Memory B cell (primary cell): Measurements from ENCODE around the gene EIF4E2.

ENCODE experiments used
- ATAC-seq: fragments of 150-1000 bp; cut with Tn5 transposase; 2 replicates; pipeline ENCODE4 v1.10.0; 2021; ENCODE audit warnings: low read depth, mild to moderate bottlenecking, moderate library complexity
- DNase-seq, 2 donors: peaks; one replicate each; pipeline ENCODE4 v3.0.0; 2022; ENCODE audit warnings: low spot score in 2 of 2
- H3K27ac Mint-ChIP-seq: one replicate; pipeline ENCODE4 v1.8.0; 2022; ENCODE audit warnings: mild to moderate bottlenecking, moderate library complexity, mixed read lengths
- H3K27me3 Mint-ChIP-seq: one replicate; pipeline ENCODE4 v1.8.0; 2022; ENCODE audit warnings: mixed read lengths
- H3K36me3 Mint-ChIP-seq: one replicate; pipeline ENCODE4 v1.8.0; 2022; ENCODE audit warnings: mild to moderate bottlenecking, mixed read lengths
- H3K4me1 Mint-ChIP-seq: one replicate; pipeline ENCODE4 v1.8.0; 2022; ENCODE audit warnings: mixed read lengths
- H3K4me3 Mint-ChIP-seq: one replicate; pipeline ENCODE4 v1.8.0; 2022; ENCODE audit warnings: mild to moderate bottlenecking, moderate library complexity, mixed read lengths
- H3K9me3 Mint-ChIP-seq: one replicate; pipeline ENCODE4 v1.8.0; 2022; ENCODE audit warnings: mixed read lengths

Gene EIF4E2

DNA sequence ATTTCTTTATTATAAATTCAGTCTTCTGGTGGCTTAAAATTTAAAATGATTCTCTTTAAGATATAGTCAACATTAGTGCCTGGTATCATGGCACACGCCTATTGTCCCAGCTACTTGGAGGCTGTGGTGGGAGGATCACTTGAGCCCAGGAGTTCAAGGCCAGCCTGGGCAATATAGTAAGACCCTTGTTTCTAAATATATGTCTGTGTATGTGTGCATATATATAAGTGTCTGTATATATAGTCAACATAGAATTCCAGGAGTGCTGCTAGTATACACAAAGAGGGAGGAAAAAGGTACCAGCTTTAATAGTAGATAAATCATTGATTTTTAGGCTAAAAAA lies 24.9 kb downstream of the EIF4E2 start:
- Mint-ChIP-seq H3K27ac (no peak overlapping the region), H3K36me3 (peaks cover 32% of the 10 kb centered on the region), H3K4me1 (peaks cover 5% of the 10 kb centered on the region), H3K27me3 (no peaks in the 10 kb centered on the region), H3K9me3 (no peaks in the 10 kb centered on the region), H3K4me3 (no peak overlapping the region)
- no peak for ATAC-seq
- DNase-seq, result no peak

DNA sequence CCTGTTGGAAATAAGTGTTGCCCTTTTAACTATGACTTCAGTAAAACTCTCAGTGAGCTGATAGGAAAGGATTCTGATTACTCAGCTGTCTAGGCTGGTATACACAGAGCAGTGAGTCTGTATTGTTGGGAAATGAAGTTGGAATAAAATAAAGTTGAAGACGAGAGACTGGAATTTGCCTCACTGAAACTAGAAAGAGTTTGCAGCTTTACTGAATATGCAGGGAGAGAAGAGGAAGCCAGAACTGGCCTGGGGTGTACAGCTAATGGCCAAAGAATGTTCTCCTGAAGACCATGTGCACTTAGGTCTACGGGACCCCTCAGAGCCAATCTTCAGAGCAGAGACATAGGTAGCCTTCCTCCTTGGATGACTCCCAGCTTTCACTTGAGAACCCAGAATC lies 26.5 kb downstream of the EIF4E2 start:
- Mint-ChIP-seq H3K36me3 (peaks cover 43% of the 10 kb centered on the region), H3K9me3 (no peaks in the 10 kb centered on the region), H3K27ac (no peak overlapping the region), H3K4me1 (peaks cover 8% of the 10 kb centered on the region), H3K27me3 (no peaks in the 10 kb centered on the region), H3K4me3 (no peak overlapping the region)
- DNase-seq (no peak), ATAC-seq (no peak)

DNA sequence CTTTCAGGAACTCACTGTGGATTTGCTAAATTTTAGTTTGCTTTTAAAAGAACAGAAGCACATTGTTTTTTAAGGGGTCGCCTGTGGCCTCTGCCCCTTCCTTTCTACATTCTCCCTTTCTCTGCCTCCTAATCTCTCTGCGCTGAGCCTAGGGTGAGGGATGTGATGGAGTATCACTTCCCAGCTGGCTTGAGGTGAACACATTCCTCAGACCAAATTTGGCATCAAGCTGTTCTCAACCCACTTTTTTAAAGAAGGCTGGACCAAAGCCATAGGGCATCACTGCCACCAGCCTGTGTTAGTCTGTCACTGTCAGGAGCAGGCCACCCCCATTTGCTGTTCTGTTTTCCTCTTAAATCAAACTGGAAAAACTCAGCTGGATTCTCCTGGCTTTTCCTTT lies 27.4 kb downstream of the EIF4E2 start:
- Mint-ChIP-seq H3K9me3 (peaks cover 4% of the 10 kb centered on the region), H3K36me3 (peaks cover 50% of the 10 kb centered on the region), H3K4me1 (peaks cover 8% of the 10 kb centered on the region), H3K4me3 (no peak overlapping the region), H3K27me3 (no peaks in the 10 kb centered on the region), H3K27ac (no peak overlapping the region)
- ATAC-seq (no peak), DNase-seq (no peak)

DNA sequence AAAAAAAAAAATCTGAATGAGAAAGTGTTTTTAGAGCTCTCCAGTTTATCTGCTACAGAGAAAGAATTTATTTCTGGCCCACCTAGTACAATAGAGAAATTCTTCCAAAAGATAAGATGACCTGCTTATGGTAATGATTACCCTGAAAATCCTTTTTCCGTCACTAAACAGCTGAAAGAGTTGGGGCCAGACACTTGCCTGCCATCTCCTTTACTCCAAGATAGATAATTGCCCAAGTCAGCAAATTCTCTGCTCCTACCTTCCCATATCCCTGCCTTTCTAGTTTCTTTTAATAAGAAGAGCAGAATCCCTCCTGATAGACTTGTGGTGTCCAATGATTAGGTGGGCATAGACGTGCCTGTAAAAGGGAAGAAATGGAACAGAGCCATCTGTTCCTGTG lies 28.1 kb downstream of the EIF4E2 start:
- H3K27ac Mint-ChIP-seq, result no peak overlapping the region

DNA sequence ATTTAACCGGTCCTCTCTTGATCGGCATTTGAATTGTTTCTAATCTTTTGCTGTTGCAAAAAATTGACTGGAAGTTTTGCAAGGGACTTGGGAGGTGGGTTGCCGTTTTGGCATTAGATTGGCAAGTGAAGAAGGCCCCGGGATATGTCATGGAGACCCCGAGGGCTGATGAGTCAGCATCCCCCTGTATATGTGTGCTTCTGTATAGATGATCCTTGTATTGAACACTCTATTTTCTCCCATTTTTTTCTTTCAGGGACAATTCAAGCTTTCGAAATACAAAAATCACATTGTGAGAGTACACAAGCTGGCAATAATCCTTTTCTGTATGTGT lies 30.1 kb downstream of the EIF4E2 start:
- no peaks in the 10 kb centered on the region for H3K27me3 Mint-ChIP-seq
- H3K4me3 Mint-ChIP-seq, result no peak overlapping the region
- peak overlapping the region; percentile 47 for H3K27ac Mint-ChIP-seq
- peaks cover 6% of the 10 kb centered on the region for H3K9me3 Mint-ChIP-seq
- no peak for DNase-seq
- peaks cover 8% of the 10 kb centered on the region for H3K4me1 Mint-ChIP-seq
- peaks cover 53% of the 10 kb centered on the region for H3K36me3 Mint-ChIP-seq
- no peak for ATAC-seq

More for the DNA sequence above, 28.1 kb downstream of the EIF4E2 start:
- H3K4me3 Mint-ChIP-seq, result no peak overlapping the region
- no peak for ATAC-seq
- H3K4me1 Mint-ChIP-seq, result peaks cover 8% of the 10 kb centered on the region
- H3K27me3 Mint-ChIP-seq, result no peaks in the 10 kb centered on the region
- H3K36me3 Mint-ChIP-seq, result peaks cover 54% of the 10 kb centered on the region
- peaks cover 6% of the 10 kb centered on the region for H3K9me3 Mint-ChIP-seq
- no peak for DNase-seq

DNA sequence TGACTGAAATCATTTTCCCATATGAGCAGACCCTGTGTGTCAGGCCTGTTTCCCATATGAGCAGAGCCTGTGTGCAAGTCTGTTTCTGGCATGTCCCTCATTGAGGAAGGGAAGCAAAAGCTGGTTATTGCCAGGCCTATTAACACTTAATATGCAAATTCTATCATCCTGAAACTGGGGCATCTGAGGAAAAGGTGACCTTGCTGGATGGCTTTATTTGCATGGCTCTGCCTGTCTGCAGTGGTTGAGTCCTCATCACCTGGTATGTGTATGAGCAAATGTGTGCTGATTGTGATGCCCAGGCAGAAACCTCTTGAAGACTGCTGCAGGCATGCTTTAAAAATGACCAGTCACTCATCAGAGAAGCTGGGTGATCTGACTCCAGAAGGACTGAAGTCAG lies 31.2 kb downstream of the EIF4E2 start:
- Mint-ChIP-seq H3K36me3 (peaks cover 51% of the 10 kb centered on the region), H3K4me1 (peaks cover 8% of the 10 kb centered on the region), H3K27me3 (no peaks in the 10 kb centered on the region), H3K9me3 (peaks cover 6% of the 10 kb centered on the region), H3K4me3 (no peak overlapping the region), H3K27ac (no peak overlapping the region)
- ATAC-seq, result no peak
- DNase-seq, result no peak

GRCh38 chr2:232584238-232584637 lies 33.7 kb downstream of the EIF4E2 start:
- Mint-ChIP-seq H3K4me1 (peaks cover 8% of the 10 kb centered on the region), H3K36me3 (peaks cover 43% of the 10 kb centered on the region)

DNA sequence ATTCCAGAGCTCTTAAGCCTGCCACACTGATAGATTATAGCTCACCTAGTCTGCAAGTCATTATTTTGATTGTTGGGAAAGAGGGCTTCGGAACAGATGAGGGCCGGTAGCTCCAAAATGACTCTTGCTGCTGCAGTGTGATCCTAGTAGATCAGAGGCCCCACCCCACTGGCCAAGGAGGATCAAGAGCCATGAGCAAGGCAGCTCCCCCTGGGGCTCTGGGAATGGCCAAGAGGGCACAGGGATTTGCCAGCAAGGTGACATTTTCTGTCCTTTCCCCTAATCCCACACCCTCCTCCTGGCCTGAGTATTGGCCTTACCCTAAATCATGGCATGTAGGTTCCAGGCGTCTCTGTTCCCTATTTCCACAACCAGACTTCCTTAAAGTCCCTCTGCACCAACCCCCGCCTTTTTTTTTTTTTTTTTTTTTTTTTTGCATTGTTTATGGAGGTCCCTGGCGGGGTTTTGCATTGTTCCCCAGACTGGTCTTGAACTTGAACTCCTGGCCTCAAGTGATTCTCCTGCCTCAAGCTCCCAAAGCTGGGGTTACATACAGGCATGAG lies 36.5 kb downstream of the EIF4E2 start:
- Mint-ChIP-seq H3K4me1 (no peaks in the 10 kb centered on the region), H3K36me3 (peaks cover 29% of the 10 kb centered on the region), H3K27ac (no peak overlapping the region), H3K9me3 (peaks cover 7% of the 10 kb centered on the region), H3K4me3 (no peak overlapping the region), H3K27me3 (no peaks in the 10 kb centered on the region)
- no peak for DNase-seq
- ATAC-seq, result no peak

More at GRCh38 chr2:232584238-232584637, 33.7 kb downstream of the EIF4E2 start:
- peaks cover 6% of the 10 kb centered on the region for H3K9me3 Mint-ChIP-seq
- DNase-seq (no peak), ATAC-seq (no peak)
- no peaks in the 10 kb centered on the region for H3K27me3 Mint-ChIP-seq
- H3K27ac Mint-ChIP-seq, result no peak overlapping the region
- H3K4me3 Mint-ChIP-seq, result no peak overlapping the region

DNA sequence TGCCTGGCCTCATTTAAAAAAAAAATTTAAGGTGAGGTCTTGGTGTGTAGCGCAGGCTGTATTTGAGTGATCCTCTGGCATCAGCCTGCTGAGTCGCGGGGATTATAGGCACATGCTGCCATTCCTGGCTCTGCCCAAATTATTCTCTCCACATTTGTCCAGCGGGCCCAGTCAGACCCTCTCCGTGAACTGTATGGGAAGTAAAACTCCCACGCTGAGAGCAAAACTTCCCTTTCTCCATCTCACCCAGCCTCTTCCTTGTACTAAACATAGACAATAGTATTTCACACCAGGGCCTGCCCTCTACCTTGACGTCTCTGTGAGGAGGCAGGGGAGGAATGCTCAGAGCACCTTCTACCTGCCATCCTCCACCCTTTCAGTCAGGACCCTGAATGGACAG lies 37.0 kb downstream of the EIF4E2 start:
- ATAC-seq, result no peak
- Mint-ChIP-seq H3K9me3 (peaks cover 6% of the 10 kb centered on the region), H3K4me3 (no peak overlapping the region), H3K27me3 (no peaks in the 10 kb centered on the region), H3K36me3 (peaks cover 25% of the 10 kb centered on the region), H3K4me1 (no peaks in the 10 kb centered on the region), H3K27ac (no peak overlapping the region)
- no peak for DNase-seq

- Mint-ChIP-seq H3K4me1 (no peaks in the 10 kb centered on the region), H3K27me3 (no peaks in the 10 kb centered on the region), H3K27ac (no peak overlapping the region), H3K4me3 (no peak overlapping the region), H3K9me3 (peaks cover 4% of the 10 kb centered on the region), H3K36me3 (peaks cover 20% of the 10 kb centered on the region)
- DNase-seq (no peak), ATAC-seq (no peak)
These were observed 37.5 kb downstream of the EIF4E2 start for GRCh38 chr2:232588031-232588430.

GRCh38 chr2:232588680-232589585 lies 38.4 kb downstream of the EIF4E2 start:
- no peak for ATAC-seq
- no peak overlapping the region for H3K4me3 Mint-ChIP-seq

GRCh38 chr2:232592772-232593395 lies 42.4 kb downstream of the EIF4E2 start:
- Mint-ChIP-seq H3K9me3 (peaks cover 5% of the 10 kb centered on the region), H3K4me3 (no peak overlapping the region)
- ATAC-seq, result no peak

More at GRCh38 chr2:232588680-232589585, 38.4 kb downstream of the EIF4E2 start:
- Mint-ChIP-seq H3K4me1 (no peaks in the 10 kb centered on the region), H3K27me3 (no peaks in the 10 kb centered on the region), H3K36me3 (peaks cover 17% of the 10 kb centered on the region), H3K27ac (no peak overlapping the region), H3K9me3 (peaks cover 2% of the 10 kb centered on the region)
- DNase-seq, result no peak

GRCh38 chr2:232593982-232594381 lies 43.5 kb downstream of the EIF4E2 start:
- Mint-ChIP-seq H3K4me1 (no peaks in the 10 kb centered on the region), H3K4me3 (no peak overlapping the region), H3K9me3 (peaks cover 5% of the 10 kb centered on the region), H3K27me3 (no peaks in the 10 kb centered on the region), H3K36me3 (peaks cover 9% of the 10 kb centered on the region), H3K27ac (no peak overlapping the region)
- no peak for ATAC-seq
- DNase-seq, result no peak

More at GRCh38 chr2:232592772-232593395, 42.4 kb downstream of the EIF4E2 start:
- no peak overlapping the region for H3K27ac Mint-ChIP-seq
- DNase-seq, result no peak
- no peaks in the 10 kb centered on the region for H3K27me3 Mint-ChIP-seq
- H3K36me3 Mint-ChIP-seq, result peaks cover 7% of the 10 kb centered on the region
- no peaks in the 10 kb centered on the region for H3K4me1 Mint-ChIP-seq

DNA sequence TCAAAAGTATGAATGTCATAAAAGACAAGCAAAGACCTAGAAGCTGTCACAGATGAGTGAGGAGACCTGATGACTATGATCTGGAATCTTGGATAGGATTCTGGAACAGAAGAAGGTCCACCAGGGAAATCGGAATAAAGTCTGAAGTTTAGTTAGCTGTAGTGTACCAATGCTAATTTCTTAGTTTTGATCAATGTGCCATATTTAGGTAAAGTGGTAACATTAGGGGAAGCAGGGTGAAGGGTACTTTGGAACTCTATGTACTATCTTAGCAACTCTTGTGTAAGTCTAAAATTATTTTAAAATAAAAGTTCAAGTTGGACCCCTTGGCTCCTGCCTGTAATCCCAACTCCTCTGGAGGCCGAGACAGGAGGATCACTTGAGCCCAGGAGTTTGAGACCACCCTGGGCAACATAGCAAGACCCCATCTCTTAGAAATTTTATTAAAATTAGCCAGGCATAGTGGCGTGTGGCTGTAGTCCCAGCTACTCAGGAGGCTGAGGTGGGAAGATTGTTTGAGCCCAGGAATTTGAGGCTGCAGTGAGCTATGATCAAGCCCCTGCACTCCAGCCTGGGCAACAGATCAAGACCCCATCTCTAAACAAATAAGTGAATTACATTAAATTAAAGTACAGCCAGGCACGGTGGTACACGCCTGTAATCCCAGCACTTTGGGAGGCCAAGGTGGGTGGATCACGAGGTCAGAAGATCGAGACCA lies 47.0 kb downstream of the EIF4E2 start:
- H3K4me3 Mint-ChIP-seq, result no peak overlapping the region
- no peak overlapping the region for H3K27ac Mint-ChIP-seq
- H3K36me3 Mint-ChIP-seq, result peaks cover 5% of the 10 kb centered on the region
- H3K9me3 Mint-ChIP-seq, result peaks cover 4% of the 10 kb centered on the region
- no peak for DNase-seq
- no peaks in the 10 kb centered on the region for H3K27me3 Mint-ChIP-seq
- no peaks in the 10 kb centered on the region for H3K4me1 Mint-ChIP-seq
- no peak for ATAC-seq
